Thyroid gland (tissue), 4 donors: Measurements from ENCODE around the gene TMEM212. TPM values are rescaled to one million over a fixed set of nuclear protein-coding genes. Genes with fewer than 3 reads are reported as not detected.

Experiments used
- DNase-seq, 2 donors: peaks; one replicate each; pipeline ENCODE4 v3.0.0-alpha.2; 2019
- H3K27ac ChIP-seq, 3 donors: fragments of 200-600 bp; sonication (generic); 1 replicate in 2 of 3; 2 replicates in 1 of 3; pipeline ENCODE4 v1.5.1; 2016 to 2019; ENCODE audit warnings: mild to moderate bottlenecking in 1 of 3, moderate library complexity in 1 of 3
- H3K27me3 ChIP-seq: fragments of 200-600 bp; sonication (generic); one replicate; pipeline ENCODE4 v1.5.1; 2019
- H3K36me3 ChIP-seq, 2 donors: fragments of 200-600 bp; sonication (generic); one replicate each; pipeline ENCODE4 v1.5.1; 2016 to 2019
- H3K4me1 ChIP-seq, 2 donors: fragments of 200-600 bp; sonication (generic); one replicate each; pipeline ENCODE4 v1.5.1; 2017 to 2019
- H3K4me3 ChIP-seq, 3 donors: fragments of 200-600 bp; sonication (generic); replicated peaks in 1 of 3; 1 replicate in 2 of 3; 2 replicates in 1 of 3; pipeline ENCODE4 v1.5.1; 2016; ENCODE audit warnings: mild to moderate bottlenecking in 1 of 3
- H3K9me3 ChIP-seq: fragments of 200-600 bp; sonication (generic); one replicate; pipeline ENCODE4 v1.5.1; 2017
- POLR2A ChIP-seq, 2 donors: fragments of 450-650 bp; IDR thresholded peaks; one replicate each; pipeline ENCODE4 v1.6.1; 2017; ENCODE audit warnings: antibody characterized with exemption in 2 of 2, mild to moderate bottlenecking in 2 of 2, moderate library complexity in 1 of 2
- WGBS, 2 donors: methylation state at CpG; one replicate each; pipeline ENCODE4 v1.1.5; 2017; 5-methylcytosine and 5-hydroxymethylcytosine counted together
- intact Hi-C: fragments of 100-400 bp; cut with DNase I; formaldehyde crosslinking; loops from one replicate; pipeline ENCODE4 v1.15.1; 2023
- total RNA-seq, 4 donors: library from RNA; depleted of rRNA; stranded (reverse); fragments of >200 nt; gene quantifications; one replicate each; pipeline ENCODE4 v1.2.3, GENCODE V29; 2016
- TF ChIP-seq, protein P1 (sequence below), 6 experiments: fragments of 200-600 bp in 3 of 6; fragments of 450-650 bp in 3 of 6; sonication (generic) in 3 of 6; IDR thresholded peaks; one replicate each; pipeline ENCODE4 v1.5.1; 2016 to 2019; ENCODE audit warnings: antibody characterized with exemption in 6 of 6, mild to moderate bottlenecking in 2 of 6, inconsistent platforms in 1 of 6, moderate library complexity in 1 of 6

The TMEM212 gene
- total RNA-seq, 4 donors from 2014 or later, result not detected

DNA sequence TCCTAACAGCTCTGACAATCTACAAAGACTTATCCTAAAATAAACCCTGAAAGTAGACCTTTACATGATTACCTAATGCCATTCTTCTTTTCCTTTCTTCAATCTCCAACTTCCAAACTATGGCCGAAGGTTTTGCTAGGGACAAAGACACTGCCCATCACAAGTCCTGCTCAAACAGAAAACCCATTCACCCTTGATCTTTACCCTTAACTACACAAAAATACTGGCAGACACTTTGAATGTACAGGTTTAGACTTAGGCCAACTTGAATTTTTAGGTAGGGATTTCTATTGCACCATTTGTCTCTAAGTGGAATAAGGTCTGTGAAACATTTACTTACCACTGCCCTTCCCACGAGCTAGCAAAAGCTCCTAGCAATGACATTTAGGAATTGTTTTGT, 64.6 kb downstream of the TMEM212 start:
- TF ChIP-seq, protein P1, sequence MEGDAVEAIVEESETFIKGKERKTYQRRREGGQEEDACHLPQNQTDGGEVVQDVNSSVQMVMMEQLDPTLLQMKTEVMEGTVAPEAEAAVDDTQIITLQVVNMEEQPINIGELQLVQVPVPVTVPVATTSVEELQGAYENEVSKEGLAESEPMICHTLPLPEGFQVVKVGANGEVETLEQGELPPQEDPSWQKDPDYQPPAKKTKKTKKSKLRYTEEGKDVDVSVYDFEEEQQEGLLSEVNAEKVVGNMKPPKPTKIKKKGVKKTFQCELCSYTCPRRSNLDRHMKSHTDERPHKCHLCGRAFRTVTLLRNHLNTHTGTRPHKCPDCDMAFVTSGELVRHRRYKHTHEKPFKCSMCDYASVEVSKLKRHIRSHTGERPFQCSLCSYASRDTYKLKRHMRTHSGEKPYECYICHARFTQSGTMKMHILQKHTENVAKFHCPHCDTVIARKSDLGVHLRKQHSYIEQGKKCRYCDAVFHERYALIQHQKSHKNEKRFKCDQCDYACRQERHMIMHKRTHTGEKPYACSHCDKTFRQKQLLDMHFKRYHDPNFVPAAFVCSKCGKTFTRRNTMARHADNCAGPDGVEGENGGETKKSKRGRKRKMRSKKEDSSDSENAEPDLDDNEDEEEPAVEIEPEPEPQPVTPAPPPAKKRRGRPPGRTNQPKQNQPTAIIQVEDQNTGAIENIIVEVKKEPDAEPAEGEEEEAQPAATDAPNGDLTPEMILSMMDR (IDR thresholded peaks at IDR 0.05), result no peak
- no peak for TF ChIP-seq POLR2A (IDR thresholded peaks at IDR 0.05)
- 88 to 89% methylated on average over 2 of the region's 2 CpGs for WGBS, 2 donors
- Histone ChIP-seq H3K4me1 (no peaks in the 10 kb centered on the region), H3K27me3 (no peaks in the 10 kb centered on the region), H3K4me3 (no peak overlapping the region), H3K27ac (no peak overlapping the region), H3K9me3 (no peaks in the 10 kb centered on the region), H3K36me3 (no peaks in the 10 kb centered on the region)
- DNase-seq, result no peak
- intact Hi-C loops, result no loop called here

DNA sequence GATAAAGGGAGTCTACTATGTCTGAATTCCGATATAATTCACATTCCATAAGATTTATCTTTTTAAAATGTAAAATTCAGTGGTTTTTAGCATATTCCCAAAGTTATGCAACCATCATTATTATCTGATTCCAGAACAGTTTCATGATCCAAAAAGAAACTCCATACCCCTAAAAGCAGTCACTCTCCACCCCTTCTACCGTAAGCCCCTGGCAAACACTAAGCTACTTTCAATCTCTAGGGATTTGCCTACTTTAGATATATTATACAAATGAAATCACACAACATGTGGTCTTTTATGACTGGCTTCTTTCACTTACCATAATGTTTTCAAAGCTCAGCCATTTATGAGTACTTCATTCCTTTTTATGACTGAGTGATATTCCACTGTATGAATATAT, 65.6 kb downstream of the TMEM212 start:
- Histone ChIP-seq H3K4me3 (no peak overlapping the region), H3K9me3 (no peaks in the 10 kb centered on the region), H3K4me1 (no peaks in the 10 kb centered on the region), H3K36me3 (no peaks in the 10 kb centered on the region), H3K27ac (no peak overlapping the region), H3K27me3 (no peaks in the 10 kb centered on the region)
- TF ChIP-seq, protein P1 (IDR thresholded peaks at IDR 0.05), result no peak
- no peak for TF ChIP-seq POLR2A (IDR thresholded peaks at IDR 0.05)
- DNase-seq, result no peak
- intact Hi-C loops, result no loop called here
- 77 to 83% methylated on average over 2 of the region's 2 CpGs for WGBS, 2 donors

Other genes starting within 250 kb of the TMEM212 start
- gene PLD1, start 32.9 kb upstream of the TMEM212 start, total RNA-seq, result 10 to 100 TPM; 13.0 to 21.7 (median 19.8) TPM
- gene FNDC3B, start 196.2 kb downstream of the TMEM212 start, total RNA-seq, result 100 to 1,000 TPM; 118 to 172 (median 146) TPM